Measurements from ENCODE around the gene GHR. TPM values are rescaled to one million over a fixed set of nuclear protein-coding genes. Genes with fewer than 3 reads are reported as not detected.

The GHR gene
- total and polyA plus RNA-seq, 4 donors, result 2.9 to 17.1 (median 8.6) TPM

- H3K4me3 ChIP-seq (ENCODE audit: low read length in 2 of 2), result no peak overlapping the region
- intact Hi-C loops (cut with DNase I), result no loop called here
- DNase-seq (no peak), ATAC-seq (ENCODE audit: low FRiP score) (no peak)
- H3K36me3 ChIP-seq (ENCODE audit: control insufficient read depth in 1 of 2, insufficient read depth in 2 of 2, low read length in 1 of 2), result no peaks in the 10 kb centered on the region
- H3K4me1 ChIP-seq (ENCODE audit: control insufficient read depth in 1 of 2, insufficient read depth in 2 of 2, low read length in 2 of 2), result peaks cover 0 to 8% of the 10 kb centered on the region in 2 donors
- H3K27ac ChIP-seq (ENCODE audit: low read depth in 1 of 2, low read length in 2 of 2), result no peak overlapping the region
- no peaks in the 10 kb centered on the region for H3K27me3 ChIP-seq (ENCODE audit: control insufficient read depth in 1 of 2, insufficient read depth in 2 of 2, low read length in 1 of 2)
- no peaks in the 10 kb centered on the region for H3K9me3 ChIP-seq (ENCODE audit: control insufficient read depth, low read length)
Observed at GRCh38 chr5:42434047-42434724, 10.9 kb downstream of the GHR start.

- intact Hi-C loops (cut with DNase I), result no loop called here
- Histone ChIP-seq H3K36me3 (ENCODE audit: control insufficient read depth in 1 of 2, insufficient read depth in 2 of 2, low read length in 1 of 2) (no peaks in the 10 kb centered on the region), H3K27me3 (ENCODE audit: control insufficient read depth in 1 of 2, insufficient read depth in 2 of 2, low read length in 1 of 2) (no peaks in the 10 kb centered on the region), H3K4me1 (ENCODE audit: control insufficient read depth in 1 of 2, insufficient read depth in 2 of 2, low read length in 2 of 2) (peaks cover 0 to 2% of the 10 kb centered on the region in 2 donors), H3K4me3 (ENCODE audit: low read length in 2 of 2) (no peak overlapping the region), H3K9me3 (ENCODE audit: control insufficient read depth, low read length) (no peaks in the 10 kb centered on the region), H3K27ac (ENCODE audit: low read depth in 1 of 2, low read length in 2 of 2) (no peak overlapping the region)
- ATAC-seq (ENCODE audit: low FRiP score), result no peak
- no peak for DNase-seq
Observed at GRCh38 chr5:42436051-42436450, 12.8 kb downstream of the GHR start.

- 89 to 90% methylated on average over 5 of the region's 5 CpGs for WGBS, 2 donors
- H3K36me3 ChIP-seq (ENCODE audit: control insufficient read depth in 1 of 2, insufficient read depth in 2 of 2, low read length in 1 of 2), result no peaks in the 10 kb centered on the region
- H3K27me3 ChIP-seq (ENCODE audit: control insufficient read depth in 1 of 2, insufficient read depth in 2 of 2, low read length in 1 of 2), result no peaks in the 10 kb centered on the region
- ATAC-seq (ENCODE audit: low FRiP score), result no peak
- H3K27ac ChIP-seq (ENCODE audit: low read depth in 1 of 2, low read length in 2 of 2), result no peak overlapping the region
- no peak overlapping the region for H3K4me3 ChIP-seq (ENCODE audit: low read length in 2 of 2)
- no peak for DNase-seq
- intact Hi-C loops (cut with DNase I), result no loop called here
- H3K9me3 ChIP-seq (ENCODE audit: control insufficient read depth, low read length), result no peaks in the 10 kb centered on the region
- no peaks in the 10 kb centered on the region for H3K4me1 ChIP-seq (ENCODE audit: control insufficient read depth in 1 of 2, insufficient read depth in 2 of 2, low read length in 2 of 2)
Observed at GRCh38 chr5:42454216-42454995, 31.2 kb downstream of the GHR start.

- Histone ChIP-seq H3K4me3 (ENCODE audit: low read length in 2 of 2) (no peak overlapping the region), H3K9me3 (ENCODE audit: control insufficient read depth, low read length) (no peaks in the 10 kb centered on the region), H3K36me3 (ENCODE audit: control insufficient read depth in 1 of 2, insufficient read depth in 2 of 2, low read length in 1 of 2) (no peaks in the 10 kb centered on the region), H3K27me3 (ENCODE audit: control insufficient read depth in 1 of 2, insufficient read depth in 2 of 2, low read length in 1 of 2) (no peaks in the 10 kb centered on the region), H3K4me1 (ENCODE audit: control insufficient read depth in 1 of 2, insufficient read depth in 2 of 2, low read length in 2 of 2) (peaks cover 4 to 7% of the 10 kb centered on the region in 2 donors), H3K27ac (ENCODE audit: low read depth in 1 of 2, low read length in 2 of 2) (no peak overlapping the region)
- 81 to 86% methylated on average over 1 of the region's 1 CpG for WGBS, 2 donors
- intact Hi-C loops (cut with DNase I), result no loop called here
- ATAC-seq (ENCODE audit: low FRiP score), result no peak
- no peak for DNase-seq
Observed at GRCh38 chr5:42461033-42461432, 37.8 kb downstream of the GHR start.

- H3K9me3 ChIP-seq (ENCODE audit: control insufficient read depth, low read length), result no peaks in the 10 kb centered on the region
- intact Hi-C loops (cut with DNase I), result no loop called here
- ATAC-seq (ENCODE audit: low FRiP score) (no peak), DNase-seq (no peak)
- no peaks in the 10 kb centered on the region for H3K27me3 ChIP-seq (ENCODE audit: control insufficient read depth in 1 of 2, insufficient read depth in 2 of 2, low read length in 1 of 2)
- no peak overlapping the region for H3K4me3 ChIP-seq (ENCODE audit: low read length in 2 of 2)
- H3K36me3 ChIP-seq (ENCODE audit: control insufficient read depth in 1 of 2, insufficient read depth in 2 of 2, low read length in 1 of 2), result no peaks in the 10 kb centered on the region
- peaks cover 4 to 7% of the 10 kb centered on the region in 2 donors for H3K4me1 ChIP-seq (ENCODE audit: control insufficient read depth in 1 of 2, insufficient read depth in 2 of 2, low read length in 2 of 2)
- WGBS, 2 donors, result 32 to 52% methylated on average over 1 of the region's 1 CpG
- no peak overlapping the region for H3K27ac ChIP-seq (ENCODE audit: low read depth in 1 of 2, low read length in 2 of 2)
Observed at GRCh38 chr5:42461507-42461906, 38.3 kb downstream of the GHR start.

- no peak for DNase-seq
- 56 to 93% methylated on average over 2 of the region's 2 CpGs for WGBS, 2 donors
- no peak overlapping the region for H3K4me3 ChIP-seq (ENCODE audit: low read length in 2 of 2)
- no peaks in the 10 kb centered on the region for H3K27me3 ChIP-seq (ENCODE audit: control insufficient read depth in 1 of 2, insufficient read depth in 2 of 2, low read length in 1 of 2)
- peaks cover 4 to 7% of the 10 kb centered on the region in 2 donors for H3K4me1 ChIP-seq (ENCODE audit: control insufficient read depth in 1 of 2, insufficient read depth in 2 of 2, low read length in 2 of 2)
- peaks cover 0 to 1% of the 10 kb centered on the region in 2 donors for H3K36me3 ChIP-seq (ENCODE audit: control insufficient read depth in 1 of 2, insufficient read depth in 2 of 2, low read length in 1 of 2)
- no peak overlapping the region for H3K27ac ChIP-seq (ENCODE audit: low read depth in 1 of 2, low read length in 2 of 2)
- ATAC-seq (ENCODE audit: low FRiP score), result no peak
- intact Hi-C loops (cut with DNase I), result no loop called here
- no peaks in the 10 kb centered on the region for H3K9me3 ChIP-seq (ENCODE audit: control insufficient read depth, low read length)
Observed at GRCh38 chr5:42462083-42462482, 38.8 kb downstream of the GHR start.

GRCh38 chr5:42467572-42467971, 44.3 kb downstream of the GHR start:
- H3K4me3 ChIP-seq (ENCODE audit: low read length in 2 of 2), result no peak overlapping the region
- peaks cover 0 to 3% of the 10 kb centered on the region in 2 donors for H3K36me3 ChIP-seq (ENCODE audit: control insufficient read depth in 1 of 2, insufficient read depth in 2 of 2, low read length in 1 of 2)
- WGBS, 2 donors, result 87 to 89% methylated on average over 5 of the region's 5 CpGs
- H3K27ac ChIP-seq (ENCODE audit: low read depth in 1 of 2, low read length in 2 of 2), result no peak overlapping the region
- H3K4me1 ChIP-seq (ENCODE audit: control insufficient read depth in 1 of 2, insufficient read depth in 2 of 2, low read length in 2 of 2), result peaks cover 0 to 2% of the 10 kb centered on the region in 2 donors
- no peak for DNase-seq
- ATAC-seq (ENCODE audit: low FRiP score), result no peak
- no peaks in the 10 kb centered on the region for H3K27me3 ChIP-seq (ENCODE audit: control insufficient read depth in 1 of 2, insufficient read depth in 2 of 2, low read length in 1 of 2)
- no peaks in the 10 kb centered on the region for H3K9me3 ChIP-seq (ENCODE audit: control insufficient read depth, low read length)
- intact Hi-C loops (cut with DNase I), result no loop called here

GRCh38 chr5:42467981-42468524, 44.8 kb downstream of the GHR start:
- 94% methylated on average over 8 of the region's 8 CpGs for WGBS, 2 donors
- Histone ChIP-seq H3K36me3 (ENCODE audit: control insufficient read depth in 1 of 2, insufficient read depth in 2 of 2, low read length in 1 of 2) (peaks cover 0 to 3% of the 10 kb centered on the region in 2 donors), H3K27ac (ENCODE audit: low read depth in 1 of 2, low read length in 2 of 2) (no peak overlapping the region), H3K4me3 (ENCODE audit: low read length in 2 of 2) (no peak overlapping the region), H3K4me1 (ENCODE audit: control insufficient read depth in 1 of 2, insufficient read depth in 2 of 2, low read length in 2 of 2) (peaks cover 0 to 2% of the 10 kb centered on the region in 2 donors), H3K27me3 (ENCODE audit: control insufficient read depth in 1 of 2, insufficient read depth in 2 of 2, low read length in 1 of 2) (no peaks in the 10 kb centered on the region), H3K9me3 (ENCODE audit: control insufficient read depth, low read length) (no peaks in the 10 kb centered on the region)
- no peak for DNase-seq
- intact Hi-C loops (cut with DNase I), result no loop called here
- no peak for ATAC-seq (ENCODE audit: low FRiP score)
